Parathyroid adenoma (tissue), 2 donors: ENCODE data around the gene TSHZ2.

Experiments used
- H2AFZ ChIP-seq: fragments of 300-600 bp; sonication (generic); one replicate; pipeline ENCODE4 v1.7.0; 2017; ENCODE audit warnings: antibody characterized with exemption, mild to moderate bottlenecking
- H3K27ac ChIP-seq: fragments of 300-600 bp; sonication (generic); one replicate; pipeline ENCODE4 v1.7.0; 2017
- H3K27me3 ChIP-seq: fragments of 300-600 bp; sonication (generic); one replicate; pipeline ENCODE4 v1.7.0; 2017; ENCODE audit warnings: low read length; ENCODE audit not compliant: control insufficient read depth, insufficient read depth
- H3K36me3 ChIP-seq: fragments of 300-600 bp; sonication (generic); one replicate; pipeline ENCODE4 v1.7.0; 2017; ENCODE audit warnings: low read length; ENCODE audit not compliant: control insufficient read depth, insufficient read depth
- H3K4me1 ChIP-seq: fragments of 300-600 bp; sonication (generic); one replicate; pipeline ENCODE4 v1.7.0; 2017; ENCODE audit warnings: control low read depth
- H3K4me2 ChIP-seq: fragments of 300-600 bp; sonication (generic); one replicate; pipeline ENCODE4 v1.7.0; 2017; ENCODE audit warnings: low read length
- H3K4me3 ChIP-seq: fragments of 300-600 bp; sonication (generic); one replicate; pipeline ENCODE4 v1.7.0; 2017; ENCODE audit warnings: low read depth, low read length
- H3K79me2 ChIP-seq: fragments of 300-600 bp; sonication (generic); one replicate; pipeline ENCODE4 v1.7.0; 2017; ENCODE audit warnings: control low read depth
- H3K9ac ChIP-seq: fragments of 300-600 bp; sonication (generic); one replicate; pipeline ENCODE4 v1.7.0; 2017; ENCODE audit warnings: mild to moderate bottlenecking
- H3K9me3 ChIP-seq: fragments of 300-600 bp; sonication (generic); one replicate; pipeline ENCODE4 v1.7.0; 2017; ENCODE audit warnings: low read length; ENCODE audit not compliant: control insufficient read depth
- CTCF ChIP-seq: fragments of 300-600 bp; sonication (generic); IDR thresholded peaks from one replicate; pipeline ENCODE4 v1.7.0; 2017; ENCODE audit warnings: antibody characterized with exemption, mild to moderate bottlenecking
- donor health status: primary hyperparathyroidism.

Gene TSHZ2

GRCh38 chr20:52975803-52976531 is 3.8 kb downstream of the TSHZ2 start:
- Histone ChIP-seq H2AFZ (no peak overlapping the region), H3K36me3 (no peaks in the 10 kb centered on the region), H3K9me3 (no peaks in the 10 kb centered on the region), H3K4me1 (no peaks in the 10 kb centered on the region), H3K4me2 (no peak overlapping the region), H3K79me2 (no peaks in the 10 kb centered on the region), H3K27ac (no peak overlapping the region), H3K27me3 (no peaks in the 10 kb centered on the region), H3K9ac (no peak overlapping the region), H3K4me3 (peak overlapping the region; percentile 19)
- no peak for TF ChIP-seq CTCF

- no peak overlapping the region for H2AFZ ChIP-seq
- TF ChIP-seq CTCF = no peak
- no peak overlapping the region for H3K9ac ChIP-seq
- no peaks in the 10 kb centered on the region for H3K79me2 ChIP-seq
- no peak overlapping the region for H3K27ac ChIP-seq
- no peaks in the 10 kb centered on the region for H3K36me3 ChIP-seq
- H3K4me1 ChIP-seq = no peaks in the 10 kb centered on the region
- no peak overlapping the region for H3K4me2 ChIP-seq
- no peaks in the 10 kb centered on the region for H3K27me3 ChIP-seq
- no peak overlapping the region for H3K4me3 ChIP-seq
- H3K9me3 ChIP-seq = no peaks in the 10 kb centered on the region
These were observed 6.7 kb downstream of the TSHZ2 start for GRCh38 chr20:52978851-52979250.

GRCh38 chr20:52981051-52981450 is 8.9 kb downstream of the TSHZ2 start:
- Histone ChIP-seq H3K79me2 (no peaks in the 10 kb centered on the region), H2AFZ (no peak overlapping the region), H3K27ac (no peak overlapping the region), H3K9me3 (no peaks in the 10 kb centered on the region), H3K9ac (no peak overlapping the region), H3K4me1 (no peaks in the 10 kb centered on the region), H3K4me3 (no peak overlapping the region), H3K27me3 (no peaks in the 10 kb centered on the region), H3K4me2 (no peak overlapping the region), H3K36me3 (no peaks in the 10 kb centered on the region)
- TF ChIP-seq CTCF = no peak

GRCh38 chr20:52983726-52984450 is 11.7 kb downstream of the TSHZ2 start:
- Histone ChIP-seq H3K79me2 (no peaks in the 10 kb centered on the region), H3K27ac (no peak overlapping the region), H3K27me3 (no peaks in the 10 kb centered on the region), H3K36me3 (no peaks in the 10 kb centered on the region), H3K9me3 (no peaks in the 10 kb centered on the region), H2AFZ (no peak overlapping the region), H3K4me3 (no peak overlapping the region), H3K4me2 (no peak overlapping the region), H3K9ac (no peak overlapping the region), H3K4me1 (no peaks in the 10 kb centered on the region)
- TF ChIP-seq CTCF = no peak
